ENCODE measurements around the gene DSCAML1. TPM values are rescaled to one million over a fixed set of nuclear protein-coding genes. Genes with fewer than 3 reads are reported as not detected.

The DSCAML1 gene
- total RNA-seq, 1 donor from 2014 or later, result 0.09 TPM

GRCh38 chr11:117593065-117593464 is 204.0 kb downstream of the DSCAML1 start:
- no peak for TF ChIP-seq CTCF (conservative IDR thresholded peaks at IDR 0.05)
- no peaks in the 10 kb centered on the region for H3K9me3 Mint-ChIP-seq
- H3K4me3 Mint-ChIP-seq, result no peak overlapping the region
- H3K4me1 Mint-ChIP-seq, result peaks cover 25% of the 10 kb centered on the region
- DNase-seq (ENCODE audit: low read depth, low spot score), result no peak
- H3K27me3 Mint-ChIP-seq (ENCODE audit: low read depth), result peaks cover 11% of the 10 kb centered on the region
- no peak overlapping the region for H3K27ac Mint-ChIP-seq (ENCODE audit: unreplicated experiment)
- H3K36me3 Mint-ChIP-seq (ENCODE audit: low read depth), result no peaks in the 10 kb centered on the region

- Mint-ChIP-seq H3K4me1 (peaks cover 25% of the 10 kb centered on the region), H3K4me3 (no peak overlapping the region), H3K9me3 (no peaks in the 10 kb centered on the region), H3K27me3 (ENCODE audit: low read depth) (peaks cover 4% of the 10 kb centered on the region), H3K36me3 (ENCODE audit: low read depth) (no peaks in the 10 kb centered on the region), H3K27ac (ENCODE audit: unreplicated experiment) (no peak overlapping the region)
- DNase-seq (ENCODE audit: low read depth, low spot score), result no peak
- no peak for TF ChIP-seq CTCF (conservative IDR thresholded peaks at IDR 0.05)
Measured at GRCh38 chr11:117591316-117592039, 205.5 kb downstream of the DSCAML1 start.

GRCh38 chr11:117589063-117589462 is 208.0 kb downstream of the DSCAML1 start:
- no peak for DNase-seq (ENCODE audit: low read depth, low spot score)
- no peaks in the 10 kb centered on the region for H3K36me3 Mint-ChIP-seq (ENCODE audit: low read depth)
- H3K4me1 Mint-ChIP-seq, result peaks cover 26% of the 10 kb centered on the region
- no peaks in the 10 kb centered on the region for H3K27me3 Mint-ChIP-seq (ENCODE audit: low read depth)
- TF ChIP-seq CTCF (conservative IDR thresholded peaks at IDR 0.05), result no peak
- H3K9me3 Mint-ChIP-seq, result no peaks in the 10 kb centered on the region
- no peak overlapping the region for H3K4me3 Mint-ChIP-seq
- no peak overlapping the region for H3K27ac Mint-ChIP-seq (ENCODE audit: unreplicated experiment)

- Mint-ChIP-seq H3K36me3 (ENCODE audit: low read depth) (no peaks in the 10 kb centered on the region), H3K4me1 (peaks cover 34% of the 10 kb centered on the region), H3K9me3 (no peaks in the 10 kb centered on the region), H3K4me3 (no peak overlapping the region), H3K27me3 (ENCODE audit: low read depth) (no peaks in the 10 kb centered on the region), H3K27ac (ENCODE audit: unreplicated experiment) (no peak overlapping the region)
- no peak for DNase-seq (ENCODE audit: low read depth, low spot score)
- TF ChIP-seq CTCF (conservative IDR thresholded peaks at IDR 0.05), result no peak
Measured at GRCh38 chr11:117588166-117588810, 208.7 kb downstream of the DSCAML1 start.

GRCh38 chr11:117587416-117587815 is 209.6 kb downstream of the DSCAML1 start:
- Mint-ChIP-seq H3K9me3 (no peaks in the 10 kb centered on the region), H3K4me3 (no peak overlapping the region), H3K27ac (ENCODE audit: unreplicated experiment) (no peak overlapping the region), H3K36me3 (ENCODE audit: low read depth) (no peaks in the 10 kb centered on the region), H3K27me3 (ENCODE audit: low read depth) (no peaks in the 10 kb centered on the region), H3K4me1 (peaks cover 38% of the 10 kb centered on the region)
- no peak for DNase-seq (ENCODE audit: low read depth, low spot score)
- no peak for TF ChIP-seq CTCF (conservative IDR thresholded peaks at IDR 0.05)

Data from neural crest cell (in vitro differentiated cells).